SH-SY5Y (cell line): Measurements from ENCODE around the gene SARDH.

Experiments
- GATA2 ChIP-seq: IDR thresholded peaks from 2 replicates; pipeline ENCODE4 v1.6.1; 2011; ENCODE audit warnings: mild to moderate bottlenecking, low read depth, low read length
- GATA3 ChIP-seq: IDR thresholded peaks from 2 replicates; pipeline ENCODE4 v1.6.1; 2011; ENCODE audit warnings: low read depth, mild to moderate bottlenecking, low read length, moderate library complexity

GRCh38 chr9:133691626-133692363 is 46.4 kb downstream of the SARDH start:
- no peak for TF ChIP-seq GATA2
- no peak for TF ChIP-seq GATA3
